CD14-positive monocyte (primary cell): Measurements from ENCODE around the gene URB1. TPM values are rescaled to one million over a fixed set of nuclear protein-coding genes. Genes with fewer than 3 reads are reported as not detected.

Experiments
- DNase-seq, 3 donors: peaks; one replicate each; pipeline ENCODE4 v3.0.0-alpha.2; 2011 to 2022
- H2AFZ ChIP-seq: 2 replicates; pipeline ENCODE4 v1.6.0; 2012; ENCODE audit warnings: mild to moderate bottlenecking, low read depth, low read length, inconsistent platforms; ENCODE audit not compliant: insufficient read depth, poor library complexity, severe bottlenecking
- H3K27ac ChIP-seq, 2 donors: 1 replicate in 1 of 2; 2 replicates in 1 of 2; pipeline ENCODE4 v1.5.1; 2012 to 2013; ENCODE audit warnings: low read length in 2 of 2, control low read depth in 1 of 2, inconsistent platforms in 1 of 2, low read depth in 1 of 2, mild to moderate bottlenecking in 1 of 2
- H3K27me3 ChIP-seq, 2 donors: one replicate each; pipeline versions ENCODE4 v1.6.0 to v1.6.1; 2011 to 2013; ENCODE audit warnings: low read length in 2 of 2; ENCODE audit not compliant: control insufficient read depth in 2 of 2, insufficient read depth in 2 of 2
- H3K36me3 ChIP-seq, 2 donors: replicated peaks in 1 of 2; 1 replicate in 1 of 2; 2 replicates in 1 of 2; pipeline versions ENCODE4 v1.5.1 to v1.6.1; 2012 to 2013; ENCODE audit warnings: low read length in 2 of 2, control low read depth in 1 of 2, inconsistent platforms in 1 of 2, mild to moderate bottlenecking in 1 of 2; ENCODE audit not compliant: insufficient read depth in 2 of 2, control insufficient read depth in 1 of 2
- H3K4me1 ChIP-seq, 2 donors: 1 replicate in 1 of 2; 2 replicates in 1 of 2; pipeline versions ENCODE4 v1.5.1 to v1.6.1; 2012 to 2013; ENCODE audit warnings: low read length in 2 of 2, control low read depth in 1 of 2, inconsistent platforms in 1 of 2, mild to moderate bottlenecking in 1 of 2, moderate library complexity in 1 of 2; ENCODE audit not compliant: insufficient read depth in 2 of 2, control insufficient read depth in 1 of 2
- H3K4me2 ChIP-seq: replicated peaks from 2 replicates; pipeline ENCODE3; 2012; ENCODE audit warnings: low read length, moderate library complexity, mild to moderate bottlenecking; ENCODE audit not compliant: poor library complexity, severe bottlenecking; ENCODE audit errors: extremely low read depth
- H3K4me3 ChIP-seq, 3 experiments: fragments of 200-600 bp in 1 of 3; sonication (generic) in 1 of 3; replicated peaks in 1 of 3; 1 replicate in 2 of 3; 2 replicates in 1 of 3; pipeline ENCODE4 v1.5.1; 2011 to 2013; ENCODE audit warnings: low read length in 3 of 3, mild to moderate bottlenecking in 3 of 3, control low read depth in 2 of 3, low read depth in 2 of 3, inconsistent platforms in 1 of 3, moderate library complexity in 1 of 3
- H3K79me2 ChIP-seq: 2 replicates; pipeline ENCODE4 v1.6.0; 2012; ENCODE audit warnings: mild to moderate bottlenecking, control low read depth, inconsistent platforms, low read length, moderate library complexity; ENCODE audit not compliant: insufficient read depth
- H3K9ac ChIP-seq: 2 replicates; pipeline ENCODE4 v1.6.0; 2017; ENCODE audit warnings: low read length, mild to moderate bottlenecking; ENCODE audit not compliant: insufficient read depth, poor library complexity, severe bottlenecking
- H3K9me3 ChIP-seq, 2 donors: replicated peaks in 1 of 2; 1 replicate in 1 of 2; 2 replicates in 1 of 2; pipeline versions ENCODE4 v1.5.1 to v1.6.1; 2012 to 2013; ENCODE audit warnings: low read length in 2 of 2, control low read depth in 1 of 2; ENCODE audit not compliant: control insufficient read depth in 1 of 2, insufficient read depth in 1 of 2
- H4K20me1 ChIP-seq: 2 replicates; pipeline ENCODE4 v1.6.0; 2012; ENCODE audit warnings: mild to moderate bottlenecking, low read length, control low read depth, moderate library complexity; ENCODE audit not compliant: insufficient read depth
- H3K27ac Mint-ChIP-seq, 7 donors: one replicate each; pipeline ENCODE4 v1.8.0; 2020; ENCODE audit warnings: mild to moderate bottlenecking in 7 of 7, mixed read lengths in 7 of 7, moderate library complexity in 6 of 7, inconsistent platforms in 2 of 7
- H3K27me3 Mint-ChIP-seq, 3 donors: one replicate each; pipeline ENCODE4 v1.8.0; 2021 to 2022; ENCODE audit warnings: low read depth in 3 of 3, mild to moderate bottlenecking in 3 of 3, mixed read lengths in 3 of 3, moderate library complexity in 3 of 3, inconsistent platforms in 1 of 3
- H3K36me3 Mint-ChIP-seq, 2 donors: one replicate each; pipeline ENCODE4 v1.8.0; 2020; ENCODE audit warnings: mixed read lengths in 2 of 2, inconsistent platforms in 1 of 2, mild to moderate bottlenecking in 1 of 2
- H3K4me1 Mint-ChIP-seq: one replicate; pipeline ENCODE4 v1.8.0; 2020; ENCODE audit warnings: mild to moderate bottlenecking, mixed read lengths
- H3K4me3 Mint-ChIP-seq, 2 donors: one replicate each; pipeline ENCODE4 v1.8.0; 2020; ENCODE audit warnings: mild to moderate bottlenecking in 2 of 2, mixed read lengths in 2 of 2, moderate library complexity in 1 of 2
- H3K9me3 Mint-ChIP-seq, 7 donors: one replicate each; pipeline ENCODE4 v1.8.0; 2020 to 2022; ENCODE audit warnings: mixed read lengths in 7 of 7, mild to moderate bottlenecking in 6 of 7, moderate library complexity in 6 of 7, inconsistent platforms in 2 of 7
- CTCF ChIP-seq: fragments of 200-600 bp; IDR thresholded peaks from one replicate; pipeline ENCODE4 v1.8.0; 2022; ENCODE audit warnings: antibody characterized with exemption, mild to moderate bottlenecking
- WGBS: methylation state at CpG from one replicate; pipeline ENCODE4 v1.1.5; 2013; ENCODE audit warnings: missing lambda C conversion rate; ENCODE audit not compliant: insufficient coverage; 5-methylcytosine and 5-hydroxymethylcytosine counted together
- intact Hi-C, 2 donors: fragments of 100-400 bp; cut with micrococcal nuclease; formaldehyde crosslinking; loops; one replicate each; pipeline versions ENCODE4 v1.15.0 to v1.15.1; 2023
- polyA plus RNA-seq, 3 donors: library from polyadenylated mRNA; depleted of rRNA in 1 of 3; unstranded in 2 of 3; stranded (reverse) in 1 of 3; fragments of 300-500 nt in 2 of 3; fragments of >200 nt in 1 of 3; fragmentation: Illumina TruSeq in 2 of 3; gene quantifications; 1 replicate in 2 of 3; 2 replicates in 1 of 3; pipeline ENCODE4 v1.2.3, GENCODE V29; 2012 to 2021

URB1 gene
- polyA plus RNA-seq, 3 donors = 0.25 to 2.4 (median 0.47) TPM

- H3K27ac Mint-ChIP-seq = no peak overlapping the region
- H3K4me1 Mint-ChIP-seq = peaks cover 7% of the 10 kb centered on the region
- Histone ChIP-seq H3K27me3 (no peaks in the 10 kb centered on the region), H3K79me2 (no peaks in the 10 kb centered on the region), H3K27ac (no peak overlapping the region), H3K4me3 (no peak overlapping the region), H3K9me3 (no peaks in the 10 kb centered on the region), H2AFZ (no peak overlapping the region), H4K20me1 (no peaks in the 10 kb centered on the region), H3K36me3 (no peaks in the 10 kb centered on the region), H3K9ac (no peak overlapping the region), H3K4me2 (no peak overlapping the region), H3K4me1 (no peaks in the 10 kb centered on the region)
- 100% methylated on average over 1 of the region's 9 CpGs for WGBS
- TF ChIP-seq CTCF = no peak
- no peak overlapping the region for H3K4me3 Mint-ChIP-seq
- intact Hi-C loops = no loop called here
- no peaks in the 10 kb centered on the region for H3K36me3 Mint-ChIP-seq
- DNase-seq = no peak
- peaks cover 0 to 6% (median 2%) of the 10 kb centered on the region in 3 donors for H3K27me3 Mint-ChIP-seq
- peaks cover 2 to 8% (median 5%) of the 10 kb centered on the region in 7 donors for H3K9me3 Mint-ChIP-seq
Measured at GRCh38 chr21:32423320-32424190, 30.7 kb upstream of the URB1 start.

GRCh38 chr21:32422064-32422463 lies 29.3 kb upstream of the URB1 start:
- Mint-ChIP-seq H3K36me3 (no peaks in the 10 kb centered on the region), H3K4me1 (peaks cover 7% of the 10 kb centered on the region), H3K27me3 (peaks cover 0 to 6% (median 2%) of the 10 kb centered on the region in 3 donors), H3K9me3 (peaks cover 2 to 8% (median 5%) of the 10 kb centered on the region in 7 donors), H3K27ac (no peak overlapping the region), H3K4me3 (no peak overlapping the region)
- H3K27me3 ChIP-seq = no peaks in the 10 kb centered on the region
- H3K9me3 ChIP-seq = no peaks in the 10 kb centered on the region
- H2AFZ ChIP-seq = no peak overlapping the region
- H3K27ac ChIP-seq = no peak overlapping the region
- no peaks in the 10 kb centered on the region for H3K4me1 ChIP-seq
- no peak for DNase-seq
- no peak overlapping the region for H3K4me2 ChIP-seq
- H4K20me1 ChIP-seq = no peaks in the 10 kb centered on the region
- H3K79me2 ChIP-seq = no peaks in the 10 kb centered on the region
- H3K9ac ChIP-seq = no peak overlapping the region
- H3K4me3 ChIP-seq = no peak overlapping the region
- no peak for TF ChIP-seq CTCF
- H3K36me3 ChIP-seq = no peaks in the 10 kb centered on the region
- intact Hi-C loops = no loop called here
- WGBS = 100% methylated on average over 1 of the region's 2 CpGs
